ENCODE measurements around the gene OR10AD1.
A peak's percentile ranks its signal among the peaks of the same experiment; 100 is the strongest.

- TF ChIP-seq RBBP5 (conservative IDR thresholded peaks at IDR 0.05): no peak
- TF ChIP-seq CTCF (IDR thresholded peaks at IDR 0.05 in 2 of 3, conservative IDR thresholded peaks at IDR 0.05 in 1 of 3; ENCODE audit: control insufficient read depth in 2 of 3, extremely low read depth in 1 of 3, insufficient read depth in 1 of 3, low read depth in 3 of 3, low read length in 3 of 3): peak; percentile 89 to 94 (median 93)
These were observed 37.8 kb downstream of the OR10AD1 start for GRCh38 chr12:48165089-48165981.
